ENCODE measurements around the gene USO1.

DNA sequence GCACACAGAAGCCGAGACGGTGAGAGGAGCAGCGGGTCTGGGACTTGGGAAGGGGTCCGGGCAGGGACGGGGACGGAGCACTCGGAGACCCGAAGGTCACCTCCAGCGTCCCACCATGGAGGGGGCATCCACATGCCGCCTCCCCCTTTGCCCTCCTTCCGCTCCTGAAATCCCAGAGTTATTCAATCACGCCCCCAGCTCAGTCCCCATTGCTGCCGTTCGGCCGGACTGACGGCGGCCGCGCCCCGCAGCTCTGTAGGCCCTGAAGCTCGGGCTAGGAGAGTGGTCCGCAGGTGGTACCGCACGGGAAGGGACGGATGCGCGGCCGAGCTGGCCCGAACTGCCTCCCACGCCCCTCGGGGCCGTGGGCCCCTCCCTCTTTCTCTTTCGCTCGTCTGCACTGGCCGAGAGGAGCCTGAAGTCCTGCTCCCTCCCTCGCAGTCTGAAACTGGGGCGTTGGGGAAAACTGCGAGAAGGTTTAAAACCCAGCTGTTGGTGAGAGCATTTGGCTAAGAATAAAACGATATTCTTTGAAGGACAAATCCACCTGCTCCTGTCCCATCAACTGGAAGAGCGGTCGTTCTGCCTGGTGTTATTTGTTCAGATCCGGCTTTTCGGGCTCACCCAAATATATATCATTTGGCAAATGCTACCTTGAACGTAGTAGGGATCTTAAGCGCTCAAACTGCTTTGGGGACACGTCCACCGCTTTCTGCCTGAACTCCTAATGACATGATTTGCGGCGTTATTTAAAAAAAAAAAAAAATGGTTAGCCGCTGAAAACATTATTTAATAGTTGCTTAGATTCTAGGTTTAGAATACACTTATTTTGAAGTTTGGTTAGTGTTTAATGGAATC lies 719 bp downstream of the USO1 start:
- TF ChIP-seq POLR2A (IDR thresholded peaks at IDR 0.05): no peak
- TF ChIP-seq, protein P1, sequence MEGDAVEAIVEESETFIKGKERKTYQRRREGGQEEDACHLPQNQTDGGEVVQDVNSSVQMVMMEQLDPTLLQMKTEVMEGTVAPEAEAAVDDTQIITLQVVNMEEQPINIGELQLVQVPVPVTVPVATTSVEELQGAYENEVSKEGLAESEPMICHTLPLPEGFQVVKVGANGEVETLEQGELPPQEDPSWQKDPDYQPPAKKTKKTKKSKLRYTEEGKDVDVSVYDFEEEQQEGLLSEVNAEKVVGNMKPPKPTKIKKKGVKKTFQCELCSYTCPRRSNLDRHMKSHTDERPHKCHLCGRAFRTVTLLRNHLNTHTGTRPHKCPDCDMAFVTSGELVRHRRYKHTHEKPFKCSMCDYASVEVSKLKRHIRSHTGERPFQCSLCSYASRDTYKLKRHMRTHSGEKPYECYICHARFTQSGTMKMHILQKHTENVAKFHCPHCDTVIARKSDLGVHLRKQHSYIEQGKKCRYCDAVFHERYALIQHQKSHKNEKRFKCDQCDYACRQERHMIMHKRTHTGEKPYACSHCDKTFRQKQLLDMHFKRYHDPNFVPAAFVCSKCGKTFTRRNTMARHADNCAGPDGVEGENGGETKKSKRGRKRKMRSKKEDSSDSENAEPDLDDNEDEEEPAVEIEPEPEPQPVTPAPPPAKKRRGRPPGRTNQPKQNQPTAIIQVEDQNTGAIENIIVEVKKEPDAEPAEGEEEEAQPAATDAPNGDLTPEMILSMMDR (IDR thresholded peaks at IDR 0.05): no peak
